ENCODE data around the gene FAM228B.
"Not testable (repeated sequence)": the region's sequence is repeated elsewhere in the genome, so short reads cannot be mapped to it uniquely, and the experiment has no call there.

Gene FAM228B

GRCh38 chr2:24123195-24123921 lies at the start of gene FAM228B, which contains the start of gene PFN4:
TSS of gene FAM228B (plus strand) at chr2:24123469. CDS start at chr2:24124362, 893 bp downstream.
TSS of gene PFN4 (minus strand) at chr2:24123334. CDS start at chr2:24122535, 799 bp downstream.
- DNase-seq (ENCODE audit: low read depth in 1 of 2, low spot score in 1 of 2): peak in 1 of 2 donors; percentile 38

- no peak for DNase-seq (ENCODE audit: low read depth in 1 of 2, low spot score in 1 of 2)
Observed at GRCh38 chr2:24073816-24074215, 49.5 kb upstream of the FAM228B start.

- DNase-seq (ENCODE audit: low read depth in 1 of 2, low spot score in 1 of 2): no peak
Observed at GRCh38 chr2:24075259-24075658, 48.0 kb upstream of the FAM228B start.

- DNase-seq (ENCODE audit: low read depth in 1 of 2, low spot score in 1 of 2): peak; percentile 98 to 99
Observed at GRCh38 chr2:24075915-24076848, 47.1 kb upstream of the FAM228B start, which contains the start of gene SF3B6. TSS of gene SF3B6 (minus strand) at chr2:24076326. CDS start at chr2:24076229, 97 bp downstream.

- DNase-seq (ENCODE audit: low read depth in 1 of 2, low spot score in 1 of 2): no peak
Observed at GRCh38 chr2:24076849-24077534, 46.3 kb upstream of the FAM228B start.

- no peak for DNase-seq (ENCODE audit: low read depth in 1 of 2, low spot score in 1 of 2)
Observed at GRCh38 chr2:24077535-24077877, 45.8 kb upstream of the FAM228B start.

- DNase-seq (ENCODE audit: low read depth in 1 of 2, low spot score in 1 of 2): no peak
Observed at GRCh38 chr2:24077879-24078278, 45.4 kb upstream of the FAM228B start.

GRCh38 chr2:24080701-24081100 lies 42.6 kb upstream of the FAM228B start:
- DNase-seq (ENCODE audit: low read depth in 1 of 2, low spot score in 1 of 2): no peak

- DNase-seq (ENCODE audit: low read depth in 1 of 2, low spot score in 1 of 2): no peak
Observed at GRCh38 chr2:24082787-24083566, 40.3 kb upstream of the FAM228B start.

GRCh38 chr2:24083567-24084385 lies 39.5 kb upstream of the FAM228B start:
- DNase-seq (ENCODE audit: low read depth in 1 of 2, low spot score in 1 of 2): no peak

GRCh38 chr2:24084386-24085199 lies 38.7 kb upstream of the FAM228B start, which contains the start of gene TP53I3:
TSS of gene TP53I3 (minus strand) at chr2:24084834. CDS start at chr2:24084326, 508 bp downstream.
- peak; percentile 69 to 76 for DNase-seq (ENCODE audit: low read depth in 1 of 2, low spot score in 1 of 2)

GRCh38 chr2:24085200-24085489 lies 38.1 kb upstream of the FAM228B start:
- DNase-seq (ENCODE audit: low read depth in 1 of 2, low spot score in 1 of 2): no peak

GRCh38 chr2:24086241-24086640 lies 37.0 kb upstream of the FAM228B start:
- no peak for DNase-seq (ENCODE audit: low read depth in 1 of 2, low spot score in 1 of 2)

- DNase-seq (ENCODE audit: low read depth in 1 of 2, low spot score in 1 of 2): no peak
Observed at GRCh38 chr2:24087032-24087431, 36.2 kb upstream of the FAM228B start.

GRCh38 chr2:24088821-24089359 lies 34.4 kb upstream of the FAM228B start:
- DNase-seq (ENCODE audit: low read depth in 1 of 2, low spot score in 1 of 2): no peak

GRCh38 chr2:24093270-24093669 lies 30.0 kb upstream of the FAM228B start:
- not testable (repeated sequence) for DNase-seq (ENCODE audit: low read depth in 1 of 2, low spot score in 1 of 2)

GRCh38 chr2:24095171-24095677 lies 28.0 kb upstream of the FAM228B start:
- not testable (repeated sequence) for DNase-seq (ENCODE audit: low read depth in 1 of 2, low spot score in 1 of 2)

- not testable (repeated sequence) for DNase-seq (ENCODE audit: low read depth in 1 of 2, low spot score in 1 of 2)
Observed at GRCh38 chr2:24100732-24101131, 22.5 kb upstream of the FAM228B start.
